Measurements from ENCODE around the gene ASPDH. TPM values are rescaled to one million over a fixed set of nuclear protein-coding genes. Genes with fewer than 3 reads are reported as not detected.
A peak's percentile ranks its signal among the peaks of the same experiment; 100 is the strongest.
"Not testable (repeated sequence)": the region's sequence is repeated elsewhere in the genome, so short reads cannot be mapped to it uniquely, and the experiment has no call there.

The ASPDH gene
- total RNA-seq, 1 experiment from 2014 or later: not detected

- no peak for DNase-seq (ENCODE audit: low spot score)
These were observed 33.9 kb upstream of the ASPDH start for GRCh38 chr19:50547385-50548190.

- DNase-seq (ENCODE audit: low spot score): no peak
These were observed 33.0 kb upstream of the ASPDH start for GRCh38 chr19:50546527-50547221.

GRCh38 chr19:50542943-50543342, 29.2 kb upstream of the ASPDH start:
- DNase-seq (ENCODE audit: low spot score): no peak

DNA sequence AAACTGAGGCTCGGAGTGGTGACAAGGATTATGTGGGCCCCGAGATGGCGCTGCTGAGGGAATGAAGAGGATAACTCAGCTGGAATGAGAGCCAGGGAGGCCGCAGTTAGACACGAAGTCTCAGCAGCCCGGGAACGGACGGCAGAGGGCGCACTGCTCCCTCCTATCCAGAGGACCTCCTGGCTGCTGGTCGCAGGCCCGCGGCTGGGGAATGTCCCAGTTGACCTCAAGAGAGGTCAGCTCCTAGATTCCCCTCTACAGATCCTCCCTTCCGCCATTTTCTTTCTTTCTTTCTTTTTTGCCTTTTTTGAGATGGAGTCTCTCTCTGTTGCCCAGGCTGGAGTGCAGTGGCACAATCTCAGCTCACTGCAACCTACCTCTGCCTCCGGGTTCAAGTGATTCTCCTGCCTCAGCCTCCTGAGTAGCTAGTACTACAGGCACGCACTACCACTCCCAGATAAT, 24.1 kb upstream of the ASPDH start:
- DNase-seq (ENCODE audit: low spot score): peak; percentile 98

- DNase-seq (ENCODE audit: low spot score): no peak
These were observed 23.6 kb upstream of the ASPDH start for GRCh38 chr19:50537306-50537685.

GRCh38 chr19:50536662-50537305, 23.1 kb upstream of the ASPDH start:
- DNase-seq (ENCODE audit: low spot score): no peak

DNA sequence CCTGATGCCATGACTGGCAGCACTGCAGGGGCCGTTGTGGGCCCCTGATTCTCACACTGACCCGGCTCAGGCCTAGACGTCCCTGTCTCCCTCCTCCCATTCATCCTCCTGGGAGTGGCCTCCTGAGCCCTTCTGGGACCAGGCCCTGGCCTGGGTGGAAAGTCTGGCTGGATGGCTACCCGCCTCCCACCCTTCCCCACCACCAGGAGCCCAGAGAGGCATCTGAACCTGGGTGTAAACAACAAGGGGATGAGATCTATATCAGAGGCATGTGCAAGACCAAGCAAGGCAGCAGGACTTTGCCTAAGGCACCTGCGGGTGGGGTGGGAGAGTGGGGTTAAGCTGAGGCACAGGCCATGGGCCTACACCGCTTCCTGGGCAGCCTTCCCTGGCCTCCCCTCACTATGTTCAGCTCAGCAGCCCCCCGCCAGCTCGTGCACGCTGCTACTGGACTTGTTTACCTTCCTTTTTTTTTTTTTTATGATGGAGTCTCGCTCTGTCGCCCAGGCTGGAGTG, 22.0 kb upstream of the ASPDH start:
- no peak for DNase-seq (ENCODE audit: low spot score)

GRCh38 chr19:50534478-50534877, 20.8 kb upstream of the ASPDH start:
- no peak for DNase-seq (ENCODE audit: low spot score)

GRCh38 chr19:50532952-50533351, 19.2 kb upstream of the ASPDH start:
- DNase-seq (ENCODE audit: low spot score): no peak

GRCh38 chr19:50531171-50531612, 17.5 kb upstream of the ASPDH start:
- no peak for DNase-seq (ENCODE audit: low spot score)

GRCh38 chr19:50528052-50528451, 14.3 kb upstream of the ASPDH start:
- not testable (repeated sequence) for DNase-seq (ENCODE audit: low spot score)

DNA sequence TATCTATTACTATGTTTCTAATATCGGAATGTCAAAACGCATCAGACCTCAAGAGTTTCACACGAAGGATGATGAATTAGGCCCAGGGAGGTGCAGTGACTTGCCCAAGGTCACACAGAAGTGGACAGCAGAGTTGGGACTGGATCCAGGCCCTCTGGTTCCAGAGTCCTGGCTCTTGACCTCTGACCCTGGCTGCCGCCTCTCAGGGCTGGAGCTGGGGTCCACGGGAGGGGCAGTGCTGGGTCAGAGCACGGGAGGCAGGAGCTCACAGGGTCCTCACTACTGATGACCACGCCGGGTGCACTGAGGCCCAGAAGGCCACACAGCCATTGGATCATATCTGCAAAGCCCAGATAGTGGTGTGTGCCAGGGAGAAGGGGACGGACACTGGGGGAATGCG, 9.2 kb upstream of the ASPDH start:
- no peak for DNase-seq (ENCODE audit: low spot score)

- no peak for DNase-seq (ENCODE audit: low spot score)
These were observed 7.2 kb upstream of the ASPDH start for GRCh38 chr19:50520822-50521465.

DNA sequence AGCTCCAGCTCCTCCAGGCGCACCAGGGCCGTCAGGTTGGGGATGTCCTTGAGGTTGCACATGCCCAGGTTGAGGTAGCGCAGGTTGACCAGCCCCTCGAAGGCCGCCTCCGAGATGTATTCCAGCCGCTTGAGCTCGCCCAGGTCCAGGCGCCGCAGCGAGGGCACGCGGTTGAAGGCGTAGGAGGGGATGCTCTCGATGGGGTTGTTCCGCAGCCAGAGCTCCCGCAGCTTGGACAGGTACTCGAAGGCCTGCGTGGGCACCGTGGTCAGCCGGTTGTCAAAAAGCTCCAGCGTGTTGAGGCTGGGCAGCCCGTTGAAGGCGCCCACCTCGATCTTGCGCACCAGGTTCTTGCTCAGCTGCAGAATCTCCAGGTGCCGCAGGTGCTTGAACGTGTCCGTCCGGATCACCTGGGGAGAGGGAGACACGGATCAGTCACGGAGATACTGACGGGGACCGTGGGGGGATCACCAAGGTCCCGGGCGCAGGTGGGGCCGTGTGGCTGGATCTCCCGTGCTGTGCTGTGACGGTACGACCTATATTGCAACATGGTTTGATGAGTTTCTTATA, 5.4 kb upstream of the ASPDH start:
- DNase-seq (ENCODE audit: low spot score): no peak

GRCh38 chr19:50518091-50519005, 4.6 kb upstream of the ASPDH start:
- DNase-seq (ENCODE audit: low spot score): no peak

DNA sequence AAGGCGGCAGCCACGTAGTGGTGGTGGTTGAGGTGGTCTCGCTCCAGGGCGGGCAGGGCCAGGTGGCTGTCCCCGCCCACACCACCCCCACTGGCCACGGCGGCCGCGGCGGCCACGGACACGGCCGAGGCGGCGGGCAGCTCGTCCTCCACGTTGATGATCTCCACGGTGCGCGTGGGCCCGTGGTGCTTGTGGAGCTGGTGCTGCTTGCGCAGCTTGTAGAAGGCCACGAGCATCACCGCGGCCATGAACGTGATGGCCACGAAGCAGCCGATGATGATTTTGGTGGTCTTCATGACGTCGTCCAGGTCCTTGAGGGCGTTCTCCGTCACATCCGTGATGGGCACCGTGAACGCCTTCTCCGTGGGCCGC, 4.0 kb upstream of the ASPDH start:
- no peak for DNase-seq (ENCODE audit: low spot score)

- DNase-seq (ENCODE audit: low spot score): no peak
These were observed 3.4 kb upstream of the ASPDH start for GRCh38 chr19:50516964-50517703.

DNA sequence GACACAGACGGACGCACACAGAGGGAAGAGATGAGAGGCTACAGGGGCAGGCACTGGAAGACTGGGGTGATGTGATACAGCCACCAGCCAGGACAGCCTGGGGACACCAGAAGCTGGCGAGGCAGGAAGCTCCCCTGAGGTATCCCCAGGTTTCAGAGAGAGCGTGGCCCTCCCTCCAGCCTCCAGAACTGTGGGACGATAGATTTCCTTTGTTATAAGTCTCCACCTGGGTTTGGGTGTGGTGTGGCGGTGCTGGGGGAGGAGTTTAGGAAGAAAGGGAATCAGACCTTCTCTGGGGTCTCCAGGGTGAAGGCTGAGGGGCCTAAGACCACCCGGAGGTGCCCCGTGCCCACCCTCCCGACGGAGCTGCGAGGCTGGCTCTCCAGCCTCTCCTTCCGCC, 2.7 kb upstream of the ASPDH start:
- no peak for DNase-seq (ENCODE audit: low spot score)

DNA sequence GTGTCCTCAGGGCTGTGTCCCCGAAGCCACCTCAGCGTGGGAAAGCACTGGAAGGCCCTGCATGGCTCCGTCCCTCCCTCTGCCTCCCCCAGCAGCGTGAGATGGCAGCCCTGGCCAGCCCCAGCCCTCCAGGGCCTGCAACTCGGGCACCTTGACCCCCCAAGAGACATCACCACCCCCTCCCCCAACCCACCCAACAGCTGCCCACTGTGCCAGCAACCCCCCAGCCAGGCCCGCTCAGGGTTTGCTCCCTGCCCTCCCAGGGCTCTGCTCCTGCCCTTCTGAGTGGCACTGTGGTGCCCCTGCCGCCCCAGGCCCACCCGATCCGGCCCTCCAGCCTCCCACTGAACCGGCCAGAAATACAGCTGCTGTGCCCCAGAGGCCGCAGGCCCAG, 1.5 kb upstream of the ASPDH start:
- DNase-seq (ENCODE audit: low spot score): no peak

All from HT-29 (cell line).